SK-MEL-5 (cell line): Measurements from ENCODE around the gene PFKP. TPM values are rescaled to one million over a fixed set of nuclear protein-coding genes. Genes with fewer than 3 reads are reported as not detected.

Source experiments
- DNase-seq: peaks from one replicate; pipeline ENCODE4 v3.0.0-alpha.2; 2016; ENCODE audit warnings: low read depth, low spot score
- in situ Hi-C: cut with HindIII; loops from 2 replicates; pipeline ENCODE4 v1.10.0; 2016; ENCODE audit warnings: low sequenced_read_pairs, high pct_unique_total_duplicates, low pct_unique_long_range_greater_than_20kb
- total RNA-seq: library from RNA; depleted of rRNA; stranded (reverse); fragments of >200 nt; shearing (Covaris generic); gene quantifications from 2 replicates; pipeline ENCODE4 v1.2.3, GENCODE V29; 2014; rRNA removed

PFKP gene
- total RNA-seq, 1 experiment from 2014 or later, result 92.8 TPM

- no peak for DNase-seq
- in situ Hi-C loops, result no loop called here
These were observed 111.8 kb downstream of the PFKP start for GRCh38 chr10:3179174-3179573.

- in situ Hi-C loops, result no loop called here
- DNase-seq, result no peak
These were observed 113.1 kb downstream of the PFKP start for GRCh38 chr10:3180355-3181025.

DNA sequence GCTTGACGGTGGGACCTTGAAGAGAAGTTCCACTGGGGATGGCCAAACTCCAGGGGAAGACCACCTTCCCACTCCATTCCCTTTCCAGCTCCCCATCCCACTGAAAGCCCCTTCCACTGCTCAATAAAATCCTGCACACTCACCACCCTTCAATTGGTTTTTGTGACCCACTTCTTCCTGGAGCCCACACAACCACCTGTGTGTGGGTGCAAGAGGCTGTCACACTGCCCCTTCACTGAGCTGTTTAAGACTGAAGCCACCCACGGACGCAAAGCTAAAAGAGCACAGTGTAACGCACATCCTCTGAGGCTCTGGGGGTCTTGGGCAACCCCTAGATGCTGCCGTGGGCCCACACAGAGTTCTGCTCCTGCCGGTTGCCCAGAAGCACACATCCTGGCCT is 118.0 kb downstream of the PFKP start:
- in situ Hi-C loops, result no loop called here
- DNase-seq, result no peak

- DNase-seq, result no peak
- in situ Hi-C loops, result no loop called here
These were observed 119.0 kb downstream of the PFKP start for GRCh38 chr10:3186368-3186767.

Other genes starting within 250 kb of the PFKP start
- 36.5 and 41.7 TPM in 2 replicates for gene PITRM1, start 105.2 kb downstream of the PFKP start, total RNA-seq